GM06990 (cell line): ENCODE results near the gene PTPRD.

Experiments used
- DNase-seq: peaks from one replicate; pipeline ENCODE4 v3.0.0-alpha.2; 2011; ENCODE audit not compliant: insufficient read length; ENCODE audit errors: extremely low read depth
- H3K27me3 ChIP-seq: replicated peaks from 2 replicates; pipeline ENCODE4 v1.6.0; 2011; ENCODE audit warnings: low read length; ENCODE audit not compliant: control insufficient read depth, insufficient read depth
- H3K36me3 ChIP-seq: 2 replicates; pipeline ENCODE4 v1.5.1; 2011; ENCODE audit warnings: low read length; ENCODE audit not compliant: control insufficient read depth, insufficient read depth
- H3K4me3 ChIP-seq: replicated peaks from 2 replicates; pipeline ENCODE4 v1.5.1; 2011; ENCODE audit warnings: low read depth, mild to moderate bottlenecking, control low read depth, low read length
- TF ChIP-seq, protein P1 (sequence below): IDR thresholded peaks from 2 replicates; pipeline ENCODE4 v1.5.1; 2011; ENCODE audit warnings: low read length, control low read depth, mild to moderate bottlenecking, inconsistent platforms; ENCODE audit not compliant: insufficient read depth, poor library complexity, severe bottlenecking

PTPRD gene

DNA sequence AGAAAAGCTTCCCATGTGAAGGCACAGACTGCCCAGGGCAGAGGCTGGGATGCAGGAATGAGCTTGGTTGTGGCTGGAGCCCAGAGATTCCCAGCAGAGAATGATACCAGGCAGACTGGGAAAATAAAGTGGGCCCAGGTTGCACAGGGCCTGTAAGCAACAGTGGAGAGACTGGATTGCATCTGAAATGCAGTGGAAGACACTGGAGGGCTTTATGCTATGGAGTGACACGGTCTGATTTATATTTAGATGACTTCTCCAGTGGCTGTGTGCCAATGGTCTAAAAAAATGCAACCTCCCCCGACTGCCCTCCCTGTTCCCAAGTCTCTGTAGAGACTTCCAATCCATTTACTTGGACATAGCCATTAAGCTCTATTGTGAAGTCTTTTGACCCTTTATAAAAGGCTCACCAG lies 1862.2 kb downstream of the PTPRD start:
- Histone ChIP-seq H3K36me3 (no peaks in the 10 kb centered on the region), H3K27me3 (no peaks in the 10 kb centered on the region), H3K4me3 (no peak overlapping the region)
- TF ChIP-seq, protein P1, sequence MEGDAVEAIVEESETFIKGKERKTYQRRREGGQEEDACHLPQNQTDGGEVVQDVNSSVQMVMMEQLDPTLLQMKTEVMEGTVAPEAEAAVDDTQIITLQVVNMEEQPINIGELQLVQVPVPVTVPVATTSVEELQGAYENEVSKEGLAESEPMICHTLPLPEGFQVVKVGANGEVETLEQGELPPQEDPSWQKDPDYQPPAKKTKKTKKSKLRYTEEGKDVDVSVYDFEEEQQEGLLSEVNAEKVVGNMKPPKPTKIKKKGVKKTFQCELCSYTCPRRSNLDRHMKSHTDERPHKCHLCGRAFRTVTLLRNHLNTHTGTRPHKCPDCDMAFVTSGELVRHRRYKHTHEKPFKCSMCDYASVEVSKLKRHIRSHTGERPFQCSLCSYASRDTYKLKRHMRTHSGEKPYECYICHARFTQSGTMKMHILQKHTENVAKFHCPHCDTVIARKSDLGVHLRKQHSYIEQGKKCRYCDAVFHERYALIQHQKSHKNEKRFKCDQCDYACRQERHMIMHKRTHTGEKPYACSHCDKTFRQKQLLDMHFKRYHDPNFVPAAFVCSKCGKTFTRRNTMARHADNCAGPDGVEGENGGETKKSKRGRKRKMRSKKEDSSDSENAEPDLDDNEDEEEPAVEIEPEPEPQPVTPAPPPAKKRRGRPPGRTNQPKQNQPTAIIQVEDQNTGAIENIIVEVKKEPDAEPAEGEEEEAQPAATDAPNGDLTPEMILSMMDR, result no peak
- no peak for DNase-seq

DNA sequence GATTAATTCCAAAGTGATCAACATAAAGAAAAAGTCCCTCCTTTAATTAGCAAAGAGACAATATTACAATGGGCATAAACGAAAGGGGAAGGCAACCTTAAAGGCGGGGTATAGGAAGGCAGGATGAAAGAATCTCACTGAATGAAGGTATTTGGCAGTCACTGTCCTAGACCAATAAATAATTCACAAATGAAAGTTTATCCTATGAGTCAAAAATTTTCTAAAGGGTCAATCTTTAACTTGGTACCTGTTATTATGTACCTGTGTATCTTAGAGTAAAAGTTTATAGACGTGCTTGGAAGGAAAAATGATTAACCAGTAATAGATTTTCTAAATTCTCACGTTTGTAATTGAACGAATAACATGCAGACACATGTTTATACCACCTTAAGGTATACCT lies 1867.5 kb downstream of the PTPRD start:
- H3K4me3 ChIP-seq, result no peak overlapping the region
- H3K36me3 ChIP-seq, result no peaks in the 10 kb centered on the region
- DNase-seq, result no peak
- no peaks in the 10 kb centered on the region for H3K27me3 ChIP-seq
- TF ChIP-seq, protein P1, result no peak

DNA sequence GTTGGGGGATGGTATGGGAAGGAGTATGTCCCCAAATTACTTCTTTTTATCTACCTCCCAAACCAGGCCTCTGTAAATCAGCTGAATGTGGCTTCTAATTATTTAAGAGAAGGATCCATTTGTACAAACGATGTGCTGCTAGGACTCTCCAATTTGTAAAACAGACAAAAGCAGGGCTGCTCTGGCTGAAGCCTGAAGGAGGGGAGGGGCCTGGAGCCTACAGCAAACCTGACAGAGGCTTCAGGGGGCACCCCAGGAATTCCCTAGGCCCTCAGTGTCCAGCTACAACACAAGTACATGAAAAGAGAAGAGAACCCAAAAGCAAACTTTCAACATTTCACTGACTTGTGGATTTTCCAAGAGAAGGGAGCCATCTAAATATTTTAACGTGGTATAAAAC lies 1873.9 kb downstream of the PTPRD start:
- no peaks in the 10 kb centered on the region for H3K36me3 ChIP-seq

DNA sequence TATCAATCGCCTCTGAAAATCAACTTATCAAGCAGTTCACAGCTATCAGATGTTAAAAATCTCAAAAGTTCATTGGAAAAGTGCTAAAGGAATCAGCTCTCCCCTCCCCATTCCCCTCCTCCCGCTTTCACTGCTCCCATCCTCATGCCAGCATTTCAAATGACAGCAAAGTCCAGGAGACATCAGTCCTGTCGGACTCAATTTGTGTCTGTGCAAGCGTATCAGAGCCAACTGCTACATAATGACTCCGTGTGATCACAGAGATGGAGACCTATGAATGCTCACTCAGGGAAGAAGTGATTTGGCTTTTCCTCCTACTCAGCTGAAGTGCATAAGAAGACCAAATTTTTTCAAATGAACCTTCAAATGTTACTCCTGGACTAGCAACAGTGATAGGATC lies 1876.0 kb downstream of the PTPRD start:
- Histone ChIP-seq H3K27me3 (no peaks in the 10 kb centered on the region), H3K36me3 (no peaks in the 10 kb centered on the region), H3K4me3 (no peak overlapping the region)
- no peak for DNase-seq
- TF ChIP-seq, protein P1, result no peak

More for the DNA sequence above, 1873.9 kb downstream of the PTPRD start:
- Histone ChIP-seq H3K27me3 (no peaks in the 10 kb centered on the region), H3K4me3 (no peak overlapping the region)
- DNase-seq, result no peak
- TF ChIP-seq, protein P1, result no peak

DNA sequence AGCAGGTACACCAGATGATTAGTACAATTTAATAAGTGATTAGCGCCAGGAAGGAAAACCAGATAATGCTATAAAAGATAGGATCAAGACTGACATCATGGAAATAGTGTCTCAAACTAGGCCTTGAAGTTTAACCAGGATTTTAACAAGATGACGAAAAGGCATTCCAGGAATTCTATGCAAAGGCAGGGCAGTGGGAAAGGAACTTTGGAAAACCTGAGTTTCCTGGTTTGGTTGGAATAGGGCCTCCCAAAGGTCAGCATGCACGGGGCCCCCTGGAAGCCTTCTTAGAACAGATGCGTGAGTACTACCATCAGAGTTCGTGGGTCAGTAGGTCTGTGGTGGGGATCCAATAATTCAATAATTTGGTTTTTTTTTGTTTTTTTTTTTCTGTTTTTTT lies 1878.0 kb downstream of the PTPRD start:
- Histone ChIP-seq H3K36me3 (no peaks in the 10 kb centered on the region), H3K27me3 (no peaks in the 10 kb centered on the region), H3K4me3 (no peak overlapping the region)
- DNase-seq, result no peak
- TF ChIP-seq, protein P1, result no peak
